Erythroblast (primary cell): ENCODE measurements around the gene IRS1.

Source experiments
- DNase-seq, 2 experiments: peaks; one replicate each; lab custom pipeline; 2025; lab: John Stamatoyannopoulos, UW
- GATA1 ChIP-seq: IDR thresholded peaks from 2 replicates; pipeline ENCODE4 v1.6.1; 2011; ENCODE audit warnings: low read depth, mild to moderate bottlenecking, control low read depth, low read length, moderate library complexity
- POLR2A ChIP-seq: IDR thresholded peaks from 2 replicates; pipeline ENCODE4 v1.6.1; 2011; ENCODE audit warnings: mild to moderate bottlenecking, low read length

The IRS1 gene

GRCh38 chr2:226702376-226702775 is 97.2 kb downstream of the IRS1 start:
- no peak for DNase-seq
- TF ChIP-seq POLR2A = no peak
- no peak for TF ChIP-seq GATA1

DNA sequence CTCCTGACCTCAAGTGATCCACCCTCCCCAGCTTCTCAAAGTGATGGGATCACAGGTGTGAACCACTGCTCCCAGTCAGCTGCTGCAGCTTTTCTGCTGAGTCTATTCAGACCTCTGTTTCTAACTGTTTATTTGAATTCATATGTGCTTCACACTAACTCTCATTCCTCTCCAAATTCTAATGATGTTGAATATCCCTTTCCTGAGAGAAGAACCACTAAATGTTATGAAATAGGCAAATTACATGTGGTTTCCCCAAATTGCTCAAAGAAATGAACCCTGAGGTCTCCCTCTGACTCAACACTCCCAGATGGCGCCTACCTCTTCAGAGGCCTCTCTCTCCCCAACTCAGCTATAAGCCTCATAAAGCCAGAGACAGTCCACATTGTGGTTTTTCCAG is 98.6 kb downstream of the IRS1 start:
- TF ChIP-seq POLR2A (no peak), GATA1 (no peak)
- no peak for DNase-seq

- TF ChIP-seq POLR2A (no peak), GATA1 (no peak)
- no peak for DNase-seq
Observed at GRCh38 chr2:226699321-226699720, 100.3 kb downstream of the IRS1 start.

DNA sequence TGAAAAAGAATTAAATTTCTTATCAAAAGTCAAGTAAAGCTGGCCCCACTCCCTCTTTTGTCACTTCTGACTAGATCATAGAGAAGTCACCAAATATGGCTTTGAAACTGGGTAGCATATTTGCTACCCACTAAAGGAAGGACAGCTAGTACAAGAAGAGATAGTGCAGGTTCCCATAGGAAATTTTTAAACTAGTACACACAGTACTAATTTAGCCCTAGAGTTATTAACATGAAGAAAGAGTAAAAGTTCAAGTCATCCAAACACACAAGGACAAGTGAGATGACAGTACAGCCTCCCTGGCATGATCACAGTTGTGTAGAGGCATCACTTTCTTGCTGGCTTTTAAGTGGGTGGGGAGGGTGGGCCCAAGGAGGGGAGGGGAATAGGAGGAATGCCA is 100.9 kb downstream of the IRS1 start:
- DNase-seq = no peak
- TF ChIP-seq GATA1 (no peak), POLR2A (no peak)

- no peak for DNase-seq
- no peak for TF ChIP-seq GATA1
- TF ChIP-seq POLR2A = no peak
Observed at GRCh38 chr2:226694586-226695284, 104.9 kb downstream of the IRS1 start.

- DNase-seq = no peak
- TF ChIP-seq GATA1 (no peak), POLR2A (no peak)
Observed at GRCh38 chr2:226694149-226694548, 105.5 kb downstream of the IRS1 start.

GRCh38 chr2:226693521-226693920 is 106.1 kb downstream of the IRS1 start:
- TF ChIP-seq GATA1 (no peak), POLR2A (no peak)
- no peak for DNase-seq

- no peak for DNase-seq
- TF ChIP-seq POLR2A (no peak), GATA1 (no peak)
Observed at GRCh38 chr2:226692521-226693126, 107.0 kb downstream of the IRS1 start.

DNA sequence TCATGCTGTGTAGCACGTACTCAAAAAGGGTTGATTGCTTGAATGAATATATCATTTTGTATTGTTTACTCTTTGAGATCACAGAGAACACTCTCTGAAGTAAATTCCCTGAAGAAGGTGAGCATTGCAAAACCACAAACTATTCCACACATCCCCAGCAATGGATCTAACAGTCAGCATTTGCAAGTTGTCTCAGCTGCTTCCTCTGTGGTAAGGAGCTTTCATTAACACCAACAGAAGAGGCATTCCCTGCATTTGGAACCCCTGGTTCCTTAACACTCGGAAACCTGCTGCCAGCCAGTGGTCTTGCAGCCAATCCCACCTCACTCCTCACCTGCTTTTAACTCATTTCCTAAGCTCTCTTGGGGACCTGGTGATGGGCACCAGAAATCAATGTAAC is 108.4 kb downstream of the IRS1 start:
- no peak for DNase-seq
- TF ChIP-seq POLR2A (no peak), GATA1 (no peak)

- no peak for DNase-seq
- TF ChIP-seq GATA1 (no peak), POLR2A (no peak)
Observed at GRCh38 chr2:226690461-226691024, 109.1 kb downstream of the IRS1 start.

DNA sequence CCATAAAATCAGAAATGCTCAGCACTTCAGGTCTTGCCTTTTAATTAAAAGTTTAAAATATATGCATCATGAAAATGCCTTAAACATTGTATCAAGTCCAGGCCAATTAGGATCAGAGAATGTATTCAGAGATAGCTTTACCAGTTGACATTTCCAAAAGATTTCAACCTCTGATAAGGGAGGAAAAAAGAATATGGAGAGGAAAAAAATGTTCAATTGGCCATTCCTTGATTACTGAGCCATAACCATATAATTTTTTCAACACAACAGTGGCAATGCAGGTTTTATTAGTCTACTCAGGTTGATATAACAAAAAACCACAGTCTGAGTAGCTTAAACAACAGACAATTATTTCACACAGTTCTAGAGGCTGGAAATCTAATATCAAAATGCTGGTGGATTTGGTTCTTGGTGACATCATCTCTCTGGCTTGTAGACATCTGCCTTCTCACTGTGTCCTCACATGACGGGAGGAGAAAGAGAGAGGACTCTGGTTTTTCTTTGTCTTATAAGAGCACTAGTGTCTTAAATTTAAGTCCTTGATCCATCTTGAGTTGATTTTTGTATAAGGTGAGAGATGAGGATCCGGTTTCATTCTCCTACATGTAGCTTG is 111.9 kb downstream of the IRS1 start:
- no peak for TF ChIP-seq POLR2A
- TF ChIP-seq GATA1 = no peak

GRCh38 chr2:226684563-226684959 is 115.1 kb downstream of the IRS1 start:
- no peak for DNase-seq
- no peak for TF ChIP-seq GATA1
- TF ChIP-seq POLR2A = no peak

More for the DNA sequence above, 111.9 kb downstream of the IRS1 start:
- no peak for DNase-seq

- no peak for DNase-seq
- TF ChIP-seq GATA1 (no peak), POLR2A (no peak)
Observed at GRCh38 chr2:226683944-226684562, 115.6 kb downstream of the IRS1 start.

GRCh38 chr2:226683196-226683595 is 116.4 kb downstream of the IRS1 start:
- TF ChIP-seq POLR2A (no peak), GATA1 (no peak)
- no peak for DNase-seq
